HEK293T (cell line): Measurements from ENCODE around the gene DNER.

Experiments used
- ARNT ChIP-seq: fragments of 450-650 bp; IDR thresholded peaks from 2 replicates; pipeline ENCODE4 v1.6.1; 2017; ENCODE audit warnings: mild to moderate bottlenecking
- BHLHE40 ChIP-seq: fragments of 450-650 bp; IDR thresholded peaks from 2 replicates; pipeline ENCODE4 v1.6.1; 2016; ENCODE audit warnings: mild to moderate bottlenecking, moderate library complexity, borderline replicate concordance
- LEF1 ChIP-seq: fragments of 450-650 bp; IDR thresholded peaks from 2 replicates; pipeline ENCODE4 v1.6.1; 2017; ENCODE audit warnings: mild to moderate bottlenecking, borderline replicate concordance
- TARDBP ChIP-seq: fragments of 450-650 bp; IDR thresholded peaks from 2 replicates; pipeline ENCODE4 v1.6.1; 2016

GRCh38 chr2:229370509-229370908, 343.8 kb downstream of the DNER start:
- TF ChIP-seq LEF1 (no peak), TARDBP (no peak), ARNT (no peak), BHLHE40 (no peak)
